HCT116 (cell line): Measurements from ENCODE around the gene PHF20. TPM values are rescaled to one million over a fixed set of nuclear protein-coding genes. Genes with fewer than 3 reads are reported as not detected.

ENCODE experiments used
- ATAC-seq: fragments of 200-7000 bp; cut with Tn5 transposase; 2 replicates; pipeline ENCODE4 v1.9.1; 2020; ENCODE audit warnings: mild to moderate bottlenecking, moderate library complexity
- BruUV-seq: library from RNA; stranded (reverse); fragments of 400-500 nt; replicated peaks from 2 replicates; lab custom pipeline; 2021; lab: Mats Ljungman, UMichigan
- CTCF ChIA-PET: fragments of 300-600 bp; sonication (Branson Sonifier 250); formaldehyde crosslinking; loops from one replicate; lab custom pipeline; 2021; ENCODE audit warnings: antibody characterized with exemption; lab: Charles Lee
- POLR2A ChIA-PET: fragments of 300-600, 350-600 bp; sonication (Branson Sonifier 250); formaldehyde crosslinking; loops from one replicate; lab custom pipeline; 2021; ENCODE audit warnings: antibody characterized with exemption; lab: Charles Lee
- RAD21 ChIA-PET, 2 experiments: fragments of 300-600 bp; sonication (Branson Sonifier 250); formaldehyde crosslinking; loops; one replicate each; lab custom pipeline; 2023; ENCODE audit warnings: low total read pairs in 2 of 2; ENCODE audit not compliant: uncharacterized antibody in 2 of 2, unreplicated experiment in 2 of 2, low non-redundant PET in 1 of 2; lab: Charles Lee
- DNase-seq: peaks from one replicate; pipeline ENCODE4 v3.0.0-alpha.2; 2010; ENCODE audit warnings: low read depth, low spot score
- H2AFZ ChIP-seq: fragments of 200-600 bp; shearing (Covaris generic), sonication (generic); 2 replicates; pipeline ENCODE4 v1.6.1; 2017; ENCODE audit warnings: low read depth, mixed run types, mixed read lengths, antibody characterized with exemption, low read length; ENCODE audit not compliant: poor library complexity, severe bottlenecking
- H3K27ac ChIP-seq: 2 replicates; pipeline ENCODE4 v1.5.1; 2012; ENCODE audit warnings: low read depth, low read length
- H3K27me3 ChIP-seq: fragments of 200-600 bp; sonication (generic); 2 replicates; pipeline ENCODE4 v1.6.1; 2016; ENCODE audit warnings: mixed run types, low read length, mixed read lengths; ENCODE audit not compliant: insufficient read depth
- H3K36me3 ChIP-seq, 2 experiments: fragments of 200-500 bp in 1 of 2; fragments of 200-600 bp in 1 of 2; sonication (Bioruptor generic) in 1 of 2; sonication (generic) in 1 of 2; 2 replicates each; pipeline versions ENCODE4 v1.5.1 to v1.6.1; 2014 to 2016; ENCODE audit warnings: low read length in 2 of 2, inconsistent platforms in 1 of 2, mixed read lengths in 1 of 2, mixed run types in 1 of 2; ENCODE audit not compliant: insufficient read depth in 2 of 2, control insufficient read depth in 1 of 2
- H3K4me1 ChIP-seq, 2 experiments: fragments of 200-600 bp in 1 of 2; sonication (generic) in 1 of 2; 2 replicates each; pipeline versions ENCODE4 v1.5.1 to v1.6.1; 2012 to 2017; ENCODE audit warnings: low read length in 2 of 2, inconsistent platforms in 1 of 2, mild to moderate bottlenecking in 1 of 2, mixed read lengths in 1 of 2, mixed run types in 1 of 2, moderate library complexity in 1 of 2; ENCODE audit not compliant: insufficient read depth in 2 of 2, control insufficient read depth in 1 of 2
- H3K4me2 ChIP-seq: fragments of 200-600 bp; sonication (generic); 2 replicates; pipeline ENCODE4 v1.6.1; 2017; ENCODE audit warnings: mixed run types, low read length, mixed read lengths
- H3K4me3 ChIP-seq, 2 experiments: fragments of 200-600 bp in 1 of 2; sonication (generic) in 1 of 2; replicated peaks in 1 of 2; 2 replicates each; pipeline ENCODE4 v1.5.1; 2011 to 2016; ENCODE audit warnings: low read length in 2 of 2, control low read depth in 1 of 2, low read depth in 1 of 2, mild to moderate bottlenecking in 1 of 2, mixed read lengths in 1 of 2, mixed run types in 1 of 2
- H3K79me2 ChIP-seq: fragments of 200-600 bp; sonication (generic); 2 replicates; pipeline ENCODE4 v1.6.1; 2017; ENCODE audit warnings: mild to moderate bottlenecking, mixed run types, low read length, moderate library complexity, mixed read lengths; ENCODE audit not compliant: insufficient read depth
- H3K9ac ChIP-seq: fragments of 200-600 bp; sonication (generic); 2 replicates; pipeline ENCODE4 v1.6.1; 2016; ENCODE audit warnings: low read length, mixed read lengths
- H3K9me2 ChIP-seq: fragments of 200-600 bp; sonication (generic), shearing (Covaris generic); 2 replicates; pipeline ENCODE4 v1.6.1; 2017; ENCODE audit warnings: mixed run types, mild to moderate bottlenecking, moderate library complexity; ENCODE audit not compliant: insufficient read depth
- H3K9me3 ChIP-seq, 2 experiments: fragments of 200-500 bp in 1 of 2; fragments of 200-600 bp in 1 of 2; sonication (Bioruptor generic) in 1 of 2; sonication (generic) in 1 of 2; 2 replicates each; pipeline ENCODE4 v1.6.1; 2014 to 2017; ENCODE audit warnings: low read length in 2 of 2, mixed read lengths in 2 of 2, inconsistent platforms in 1 of 2, low read depth in 1 of 2, mild to moderate bottlenecking in 1 of 2, mixed run types in 1 of 2, moderate library complexity in 1 of 2; ENCODE audit not compliant: control insufficient read depth in 1 of 2, insufficient read depth in 1 of 2
- H4K20me1 ChIP-seq: fragments of 200-600 bp; sonication (generic), shearing (Covaris generic); 2 replicates; pipeline ENCODE4 v1.6.1; 2017; ENCODE audit warnings: mixed run types, mild to moderate bottlenecking, moderate library complexity; ENCODE audit not compliant: insufficient read depth
- CEBPB ChIP-seq: IDR thresholded peaks from 2 replicates; pipeline ENCODE4 v1.6.1; 2012; ENCODE audit warnings: low read depth
- EGR1 ChIP-seq: IDR thresholded peaks from 2 replicates; pipeline ENCODE4 v1.6.1; 2012; ENCODE audit warnings: low read depth
- ELF1 ChIP-seq: IDR thresholded peaks from 2 replicates; pipeline ENCODE4 v1.6.1; 2012; ENCODE audit warnings: low read depth, borderline replicate concordance
- EZH2phosphoT487 ChIP-seq: fragments of 200-600 bp; IDR thresholded peaks from 2 replicates; pipeline ENCODE4 v1.6.1; 2018; ENCODE audit warnings: antibody characterized with exemption, borderline replicate concordance
- POLR2A ChIP-seq: IDR thresholded peaks from 2 replicates; pipeline ENCODE4 v1.7.0; 2011; ENCODE audit warnings: borderline replicate concordance; ENCODE audit not compliant: insufficient read depth, insufficient read length; ENCODE audit errors: extremely low read depth
- POLR2AphosphoS5 ChIP-seq: IDR thresholded peaks from 2 replicates; pipeline ENCODE4 v1.6.1; 2011; ENCODE audit warnings: mild to moderate bottlenecking, low read depth, low read length, moderate library complexity
- RAD21 ChIP-seq: IDR thresholded peaks from 2 replicates; pipeline ENCODE4 v1.6.1; 2012; ENCODE audit warnings: low read depth, mild to moderate bottlenecking
- SIN3A ChIP-seq: IDR thresholded peaks from 2 replicates; pipeline ENCODE4 v1.6.1; 2012; ENCODE audit warnings: low read depth
- SRF ChIP-seq: IDR thresholded peaks from 2 replicates; pipeline ENCODE4 v1.6.1; 2012; ENCODE audit warnings: low read depth
- TCF7L2 ChIP-seq: IDR thresholded peaks from 2 replicates; pipeline ENCODE4 v1.7.0; 2011; ENCODE audit warnings: borderline replicate concordance, inconsistent platforms; ENCODE audit not compliant: insufficient read depth, insufficient read length; ENCODE audit errors: extremely low read depth
- YY1 ChIP-seq: IDR thresholded peaks from 2 replicates; pipeline ENCODE4 v1.6.1; 2011; ENCODE audit warnings: low read length, low read depth, moderate library complexity, mild to moderate bottlenecking; ENCODE audit not compliant: insufficient replicate concordance; ENCODE audit errors: extremely low read depth
- ZFX ChIP-seq: fragments of 450-650 bp; IDR thresholded peaks from 2 replicates; pipeline ENCODE4 v1.6.1; 2017
- ZNF274 ChIP-seq: fragments of 200-500 bp; sonication (Bioruptor generic); IDR thresholded peaks from 2 replicates; pipeline ENCODE4 v1.6.1; 2014; ENCODE audit warnings: mild to moderate bottlenecking, low read depth, low read length, inconsistent platforms
- intact Hi-C: fragments of 100-400 bp; cut with micrococcal nuclease; formaldehyde crosslinking; loops from 2 replicates; pipeline ENCODE4 v1.10.0; 2022
- total RNA-seq: library from RNA; stranded (reverse); gene quantifications from one replicate; pipeline ENCODE4 v1.2.1, GENCODE V29; 2021; ENCODE audit not compliant: unreplicated experiment
- TF ChIP-seq, protein P1 (sequence below), 3 experiments: fragments of 200-600 bp in 1 of 3; sonication (generic) in 1 of 3; IDR thresholded peaks in 2 of 3; conservative IDR thresholded peaks in 1 of 3; 2 replicates each; pipeline ENCODE4 v1.5.1; 2012 to 2017; ENCODE audit warnings: low read depth in 2 of 3, low read length in 2 of 3, antibody characterized with exemption in 1 of 3, borderline replicate concordance in 1 of 3, control low read depth in 1 of 3, mild to moderate bottlenecking in 1 of 3, mixed read lengths in 1 of 3, mixed run types in 1 of 3, moderate library complexity in 1 of 3; ENCODE audit not compliant: insufficient read depth in 1 of 3
- TF ChIP-seq, protein P2 (sequence below): IDR thresholded peaks from 2 replicates; pipeline ENCODE4 v1.6.1; 2012
- TF ChIP-seq, protein P3 (sequence below): IDR thresholded peaks from 2 replicates; pipeline ENCODE4 v1.6.1; 2012; ENCODE audit warnings: low read depth

Gene PHF20
- total RNA-seq, 1 experiment from 2014 or later, result 40.8 TPM

DNA sequence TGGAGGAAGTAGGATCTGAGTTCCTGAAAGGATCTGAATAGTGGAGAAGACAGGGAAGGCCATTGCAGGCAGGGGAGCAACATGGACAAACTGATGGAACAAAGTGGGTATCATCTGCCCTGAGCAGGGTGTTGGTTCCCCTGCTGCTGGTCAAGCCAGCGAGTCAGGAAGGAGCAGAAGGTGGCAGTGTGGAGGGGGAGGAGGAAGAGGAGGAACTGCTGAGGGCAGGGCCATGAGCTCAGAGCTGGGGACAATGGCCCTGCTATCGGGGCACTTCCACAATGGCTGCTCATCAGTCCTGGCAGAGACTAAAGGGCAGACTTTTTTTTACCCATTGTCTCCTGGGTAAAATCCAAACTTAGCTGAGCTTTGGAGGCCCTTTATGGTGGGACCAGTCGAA is 210.2 kb downstream of the PHF20 start:
- no peak overlapping the region for H2AFZ ChIP-seq
- no peaks in the 10 kb centered on the region for H3K36me3 ChIP-seq
- H4K20me1 ChIP-seq, result no peaks in the 10 kb centered on the region
- H3K4me3 ChIP-seq, result no peak overlapping the region
- no peak for TF ChIP-seq EZH2phosphoT487
- TF ChIP-seq, protein P1, sequence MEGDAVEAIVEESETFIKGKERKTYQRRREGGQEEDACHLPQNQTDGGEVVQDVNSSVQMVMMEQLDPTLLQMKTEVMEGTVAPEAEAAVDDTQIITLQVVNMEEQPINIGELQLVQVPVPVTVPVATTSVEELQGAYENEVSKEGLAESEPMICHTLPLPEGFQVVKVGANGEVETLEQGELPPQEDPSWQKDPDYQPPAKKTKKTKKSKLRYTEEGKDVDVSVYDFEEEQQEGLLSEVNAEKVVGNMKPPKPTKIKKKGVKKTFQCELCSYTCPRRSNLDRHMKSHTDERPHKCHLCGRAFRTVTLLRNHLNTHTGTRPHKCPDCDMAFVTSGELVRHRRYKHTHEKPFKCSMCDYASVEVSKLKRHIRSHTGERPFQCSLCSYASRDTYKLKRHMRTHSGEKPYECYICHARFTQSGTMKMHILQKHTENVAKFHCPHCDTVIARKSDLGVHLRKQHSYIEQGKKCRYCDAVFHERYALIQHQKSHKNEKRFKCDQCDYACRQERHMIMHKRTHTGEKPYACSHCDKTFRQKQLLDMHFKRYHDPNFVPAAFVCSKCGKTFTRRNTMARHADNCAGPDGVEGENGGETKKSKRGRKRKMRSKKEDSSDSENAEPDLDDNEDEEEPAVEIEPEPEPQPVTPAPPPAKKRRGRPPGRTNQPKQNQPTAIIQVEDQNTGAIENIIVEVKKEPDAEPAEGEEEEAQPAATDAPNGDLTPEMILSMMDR (IDR thresholded peaks at IDR 0.05 in 2 of 3, conservative IDR thresholded peaks at IDR 0.05 in 1 of 3; ENCODE audit: borderline replicate concordance in 1 of 3, insufficient read depth in 1 of 3, low read depth in 2 of 3, low read length in 2 of 3), result no peak
- TF ChIP-seq CEBPB, result no peak
- TF ChIP-seq, all 23 proteins: peak for 0
- Histone ChIP-seq H3K79me2 (no peaks in the 10 kb centered on the region), H3K4me1 (peaks cover 0 to 5% of the 10 kb centered on the region in 2 experiments; a peak in 2 of 4 replicates), H3K9ac (no peak overlapping the region), H3K9me3 (no peaks in the 10 kb centered on the region), H3K27me3 (no peaks in the 10 kb centered on the region), H3K27ac (no peak overlapping the region), H3K9me2 (no peaks in the 10 kb centered on the region), H3K4me2 (no peak overlapping the region)
- no TSS peak for BruUV-seq
- ChIA-PET CTCF (interaction anchor here (0.9 to 3.6 kb wide), 4 partner anchors 9 to 28 kb away, joined by 3 to 15 read pairs (median 4); partner anchors contain the start of gene SCAND1), POLR2A (no interaction called here), RAD21 (no interaction called here)
- intact Hi-C loops, result no loop called here
- ATAC-seq (peak; percentile 50; the same call in 1 of the 2 replicates), DNase-seq (no peak)

DNA sequence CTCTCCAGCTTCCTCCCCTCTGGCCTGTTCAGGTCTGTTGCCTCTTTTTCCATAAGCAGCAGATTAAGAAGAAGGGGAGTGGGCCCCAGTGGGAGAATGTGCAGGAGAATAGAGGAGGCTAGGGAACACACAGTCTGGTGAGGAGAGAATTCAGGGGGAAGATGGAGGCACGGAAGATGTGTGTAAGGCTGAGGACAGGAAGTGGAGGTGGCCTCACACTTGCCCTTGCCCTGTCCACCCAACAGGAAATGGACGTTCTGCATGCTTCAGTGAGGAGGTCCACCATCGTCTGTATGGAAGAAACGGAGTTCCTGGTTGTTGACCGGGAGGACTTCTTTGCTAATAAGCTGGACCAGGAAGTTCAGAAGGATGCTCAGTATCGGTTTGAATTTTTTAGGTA is 212.6 kb downstream of the PHF20 start:
- no peak overlapping the region for H3K9ac ChIP-seq
- H3K79me2 ChIP-seq, result no peaks in the 10 kb centered on the region
- H3K9me3 ChIP-seq, result no peaks in the 10 kb centered on the region
- H3K4me3 ChIP-seq, result no peak overlapping the region
- H2AFZ ChIP-seq, result no peak overlapping the region
- H3K27me3 ChIP-seq, result no peaks in the 10 kb centered on the region
- H3K36me3 ChIP-seq, result no peaks in the 10 kb centered on the region
- RAD21 ChIA-PET, result no interaction called here
- TF ChIP-seq YY1 (no peak), POLR2AphosphoS5 (no peak), RAD21 (no peak), EGR1 (no peak), ELF1 (no peak), ZNF274 (no peak), SIN3A (no peak), POLR2A (no peak), SRF (no peak), ZFX (no peak), TCF7L2 (no peak)
- TF ChIP-seq, protein P2, sequence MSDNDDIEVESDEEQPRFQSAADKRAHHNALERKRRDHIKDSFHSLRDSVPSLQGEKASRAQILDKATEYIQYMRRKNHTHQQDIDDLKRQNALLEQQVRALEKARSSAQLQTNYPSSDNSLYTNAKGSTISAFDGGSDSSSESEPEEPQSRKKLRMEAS, result no peak
- TF ChIP-seq, protein P3, sequence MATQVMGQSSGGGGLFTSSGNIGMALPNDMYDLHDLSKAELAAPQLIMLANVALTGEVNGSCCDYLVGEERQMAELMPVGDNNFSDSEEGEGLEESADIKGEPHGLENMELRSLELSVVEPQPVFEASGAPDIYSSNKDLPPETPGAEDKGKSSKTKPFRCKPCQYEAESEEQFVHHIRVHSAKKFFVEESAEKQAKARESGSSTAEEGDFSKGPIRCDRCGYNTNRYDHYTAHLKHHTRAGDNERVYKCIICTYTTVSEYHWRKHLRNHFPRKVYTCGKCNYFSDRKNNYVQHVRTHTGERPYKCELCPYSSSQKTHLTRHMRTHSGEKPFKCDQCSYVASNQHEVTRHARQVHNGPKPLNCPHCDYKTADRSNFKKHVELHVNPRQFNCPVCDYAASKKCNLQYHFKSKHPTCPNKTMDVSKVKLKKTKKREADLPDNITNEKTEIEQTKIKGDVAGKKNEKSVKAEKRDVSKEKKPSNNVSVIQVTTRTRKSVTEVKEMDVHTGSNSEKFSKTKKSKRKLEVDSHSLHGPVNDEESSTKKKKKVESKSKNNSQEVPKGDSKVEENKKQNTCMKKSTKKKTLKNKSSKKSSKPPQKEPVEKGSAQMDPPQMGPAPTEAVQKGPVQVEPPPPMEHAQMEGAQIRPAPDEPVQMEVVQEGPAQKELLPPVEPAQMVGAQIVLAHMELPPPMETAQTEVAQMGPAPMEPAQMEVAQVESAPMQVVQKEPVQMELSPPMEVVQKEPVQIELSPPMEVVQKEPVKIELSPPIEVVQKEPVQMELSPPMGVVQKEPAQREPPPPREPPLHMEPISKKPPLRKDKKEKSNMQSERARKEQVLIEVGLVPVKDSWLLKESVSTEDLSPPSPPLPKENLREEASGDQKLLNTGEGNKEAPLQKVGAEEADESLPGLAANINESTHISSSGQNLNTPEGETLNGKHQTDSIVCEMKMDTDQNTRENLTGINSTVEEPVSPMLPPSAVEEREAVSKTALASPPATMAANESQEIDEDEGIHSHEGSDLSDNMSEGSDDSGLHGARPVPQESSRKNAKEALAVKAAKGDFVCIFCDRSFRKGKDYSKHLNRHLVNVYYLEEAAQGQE, result no peak
- POLR2A ChIA-PET, result no interaction called here
- intact Hi-C loops, result no loop called here
- BruUV-seq, result no TSS peak
- H3K9me2 ChIP-seq, result no peaks in the 10 kb centered on the region
- CTCF ChIA-PET, result interaction anchor here (1.6 kb wide), 1 partner anchor 9 kb away, joined by 8 read pairs; no protein-coding TSS in a partner anchor
- ATAC-seq, result no peak
- no peak for DNase-seq
- H3K4me2 ChIP-seq, result no peak overlapping the region
- H3K4me1 ChIP-seq, result peaks cover 0 to 4% of the 10 kb centered on the region in 2 experiments; a peak in 2 of 4 replicates
- no peak overlapping the region for H3K27ac ChIP-seq
- H4K20me1 ChIP-seq, result no peaks in the 10 kb centered on the region
